ENCODE results near the gene TAF11.

- TF ChIP-seq HMGXB4 (CRISPR knock-in tag; IDR thresholded peaks at IDR 0.05) = no peak
- no peak for TF ChIP-seq SOX15 (CRISPR knock-in tag; IDR thresholded peaks at IDR 0.05)
- no peak for TF ChIP-seq IRF2 (CRISPR knock-in tag; IDR thresholded peaks at IDR 0.05; ENCODE audit: borderline replicate concordance, low read depth)
- TF ChIP-seq TEAD1 (CRISPR knock-in tag; IDR thresholded peaks at IDR 0.05) = no peak
- TF ChIP-seq, protein P1, sequence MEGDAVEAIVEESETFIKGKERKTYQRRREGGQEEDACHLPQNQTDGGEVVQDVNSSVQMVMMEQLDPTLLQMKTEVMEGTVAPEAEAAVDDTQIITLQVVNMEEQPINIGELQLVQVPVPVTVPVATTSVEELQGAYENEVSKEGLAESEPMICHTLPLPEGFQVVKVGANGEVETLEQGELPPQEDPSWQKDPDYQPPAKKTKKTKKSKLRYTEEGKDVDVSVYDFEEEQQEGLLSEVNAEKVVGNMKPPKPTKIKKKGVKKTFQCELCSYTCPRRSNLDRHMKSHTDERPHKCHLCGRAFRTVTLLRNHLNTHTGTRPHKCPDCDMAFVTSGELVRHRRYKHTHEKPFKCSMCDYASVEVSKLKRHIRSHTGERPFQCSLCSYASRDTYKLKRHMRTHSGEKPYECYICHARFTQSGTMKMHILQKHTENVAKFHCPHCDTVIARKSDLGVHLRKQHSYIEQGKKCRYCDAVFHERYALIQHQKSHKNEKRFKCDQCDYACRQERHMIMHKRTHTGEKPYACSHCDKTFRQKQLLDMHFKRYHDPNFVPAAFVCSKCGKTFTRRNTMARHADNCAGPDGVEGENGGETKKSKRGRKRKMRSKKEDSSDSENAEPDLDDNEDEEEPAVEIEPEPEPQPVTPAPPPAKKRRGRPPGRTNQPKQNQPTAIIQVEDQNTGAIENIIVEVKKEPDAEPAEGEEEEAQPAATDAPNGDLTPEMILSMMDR (IDR thresholded peaks at IDR 0.05) = no peak
- no peak for TF ChIP-seq RORB (CRISPR knock-in tag; IDR thresholded peaks at IDR 0.05)
- TF ChIP-seq ZNF138 (CRISPR knock-in tag; conservative IDR thresholded peaks at IDR 0.05) = no peak
- no peak for TF ChIP-seq NR1H2 (CRISPR knock-in tag; IDR thresholded peaks at IDR 0.05)
- TF ChIP-seq MXD4 (CRISPR knock-in tag; IDR thresholded peaks at IDR 0.05; ENCODE audit: borderline replicate concordance) = no peak
Observed at GRCh38 chr6:34832942-34833341, 54.9 kb downstream of the TAF11 start.
